ENCODE data around the gene PLCB2.

- no peak for TF ChIP-seq ZNF274 (IDR thresholded peaks at IDR 0.05; ENCODE audit: low read depth, low read length)
- no peak for TF ChIP-seq YY1 (IDR thresholded peaks at IDR 0.05; ENCODE audit: insufficient read depth, insufficient read length)
- no peak for TF ChIP-seq SUZ12 (IDR thresholded peaks at IDR 0.05; ENCODE audit: extremely low read depth, insufficient read depth, insufficient read length)
Observed at GRCh38 chr15:40337597-40337996, 29.9 kb upstream of the PLCB2 start.
